GM10248 (cell line): Measurements from ENCODE around the gene EHMT2.
A peak's percentile ranks its signal among the peaks of the same experiment; 100 is the strongest.
"Not testable (repeated sequence)": the region's sequence is repeated elsewhere in the genome, so short reads cannot be mapped to it uniquely, and the experiment has no call there.

Experiments
- CTCF ChIA-PET: fragments of 300-600 bp; sonication (Branson Sonifier 250); formaldehyde crosslinking; extraction: SDS; loops from one replicate; lab custom pipeline; 2021; ENCODE audit warnings: antibody characterized with exemption; lab: Yijun Ruan, JAX
- POLR2A ChIA-PET: fragments of 350-650 bp; sonication (Branson Sonifier 250); formaldehyde crosslinking; extraction: SDS; loops from one replicate; lab custom pipeline; 2020; ENCODE audit warnings: antibody characterized with exemption; lab: Yijun Ruan, JAX
- DNase-seq: peaks from one replicate; pipeline ENCODE4 v3.0.0; 2012; ENCODE audit errors: extremely low spot score
- TF ChIP-seq, protein P1 (sequence below): IDR thresholded peaks from 2 replicates; pipeline ENCODE4 v1.5.1; 2012; ENCODE audit warnings: mild to moderate bottlenecking, low read depth; ENCODE audit errors: extremely low read depth, missing control alignments, control extremely low read depth

Gene EHMT2

DNA sequence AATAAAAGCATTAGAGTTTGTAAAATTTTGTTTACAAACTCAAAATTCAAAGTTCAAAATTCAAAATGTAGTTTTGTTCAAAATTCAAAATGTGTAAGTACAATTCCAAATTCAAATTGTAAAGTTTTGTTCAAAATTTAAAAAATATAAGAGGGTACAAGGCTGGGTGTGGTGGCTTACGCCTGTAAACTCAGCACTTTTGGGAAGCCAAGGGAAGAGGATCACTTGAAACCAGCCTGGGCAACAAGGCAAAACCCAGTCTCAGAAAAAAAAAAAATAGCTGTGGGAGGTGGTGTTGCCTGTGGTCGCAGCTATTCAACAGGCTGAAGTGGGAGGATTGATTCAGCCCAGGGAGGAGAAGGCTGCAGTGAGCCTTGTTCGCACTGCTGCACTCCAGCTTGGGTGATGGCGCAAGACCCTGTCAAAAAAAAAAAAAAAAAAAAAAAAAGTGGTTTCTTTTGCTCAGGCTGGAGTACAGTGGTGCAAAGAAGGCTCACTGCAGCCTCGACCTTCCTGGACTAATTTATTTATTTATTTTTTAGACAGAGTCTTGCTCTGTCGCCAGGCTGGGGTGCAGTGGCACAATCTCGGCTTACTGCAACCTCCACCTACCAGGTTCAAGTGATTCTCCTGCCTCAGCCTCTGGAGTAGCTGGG, 9.8 kb upstream of the EHMT2 start:
- TF ChIP-seq, protein P1, sequence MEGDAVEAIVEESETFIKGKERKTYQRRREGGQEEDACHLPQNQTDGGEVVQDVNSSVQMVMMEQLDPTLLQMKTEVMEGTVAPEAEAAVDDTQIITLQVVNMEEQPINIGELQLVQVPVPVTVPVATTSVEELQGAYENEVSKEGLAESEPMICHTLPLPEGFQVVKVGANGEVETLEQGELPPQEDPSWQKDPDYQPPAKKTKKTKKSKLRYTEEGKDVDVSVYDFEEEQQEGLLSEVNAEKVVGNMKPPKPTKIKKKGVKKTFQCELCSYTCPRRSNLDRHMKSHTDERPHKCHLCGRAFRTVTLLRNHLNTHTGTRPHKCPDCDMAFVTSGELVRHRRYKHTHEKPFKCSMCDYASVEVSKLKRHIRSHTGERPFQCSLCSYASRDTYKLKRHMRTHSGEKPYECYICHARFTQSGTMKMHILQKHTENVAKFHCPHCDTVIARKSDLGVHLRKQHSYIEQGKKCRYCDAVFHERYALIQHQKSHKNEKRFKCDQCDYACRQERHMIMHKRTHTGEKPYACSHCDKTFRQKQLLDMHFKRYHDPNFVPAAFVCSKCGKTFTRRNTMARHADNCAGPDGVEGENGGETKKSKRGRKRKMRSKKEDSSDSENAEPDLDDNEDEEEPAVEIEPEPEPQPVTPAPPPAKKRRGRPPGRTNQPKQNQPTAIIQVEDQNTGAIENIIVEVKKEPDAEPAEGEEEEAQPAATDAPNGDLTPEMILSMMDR: no peak
- POLR2A ChIA-PET: interaction anchor here (0.6 to 0.7 kb wide), 2 partner anchors 17 to 73 kb away, joined by 4 to 8 read pairs; no protein-coding TSS in a partner anchor

DNA sequence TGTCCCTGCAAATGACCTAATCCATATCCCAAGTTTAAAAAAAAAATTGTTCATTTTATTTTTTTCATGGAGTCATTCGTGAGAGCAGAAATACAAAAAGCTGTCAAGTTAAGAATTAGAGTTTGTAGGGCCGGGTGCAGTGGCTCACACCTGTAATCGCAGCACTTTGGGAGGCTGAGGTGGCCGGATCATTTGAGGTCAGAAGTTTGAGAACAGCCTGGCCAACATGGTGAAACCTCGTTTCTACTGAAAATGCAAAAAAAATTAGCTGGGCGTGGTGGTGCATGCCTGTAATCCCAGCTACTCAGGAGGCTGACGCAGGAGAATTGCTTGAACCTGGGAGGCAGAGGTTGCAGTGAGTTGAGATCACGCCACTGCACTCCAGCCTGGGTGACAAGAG, 9.2 kb upstream of the EHMT2 start:
- CTCF ChIA-PET: interaction anchor here (0.8 kb wide), 1 partner anchor 43 kb away, joined by 3 read pairs; no protein-coding TSS in a partner anchor

More for the DNA sequence above, 9.8 kb upstream of the EHMT2 start:
- CTCF ChIA-PET: interaction anchor here (0.8 kb wide), 1 partner anchor 44 kb away, joined by 3 read pairs; no protein-coding TSS in a partner anchor
- DNase-seq: no peak

DNA sequence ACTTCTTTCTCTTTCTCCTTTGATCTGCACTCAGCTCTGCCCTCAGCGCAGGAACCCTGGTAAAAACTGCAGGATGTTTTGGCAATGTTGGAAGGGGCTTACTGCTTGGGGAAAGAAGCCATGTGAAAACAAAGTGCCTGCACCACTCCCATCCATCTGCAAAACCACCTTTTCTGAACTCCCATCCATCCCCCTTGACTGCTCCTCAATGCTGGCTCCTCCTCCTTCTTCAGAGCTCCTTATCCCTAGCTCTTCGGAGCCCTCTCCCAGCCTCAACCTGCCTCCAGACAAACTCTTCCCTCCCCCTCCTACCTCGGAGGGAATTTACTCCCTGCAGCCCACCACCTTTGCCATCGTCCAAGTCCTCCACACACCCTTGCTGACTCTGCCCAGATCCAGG, 8.6 kb upstream of the EHMT2 start:
- ChIA-PET CTCF (interaction anchor here (0.9 to 1.1 kb wide), 2 partner anchors 10 to 12 kb away, joined by 3 to 4 read pairs; no protein-coding TSS in a partner anchor), POLR2A (no interaction called here)
- TF ChIP-seq, protein P1: no peak
- DNase-seq: no peak

More for the DNA sequence above, 9.2 kb upstream of the EHMT2 start:
- not testable (repeated sequence) for DNase-seq
- POLR2A ChIA-PET: interaction anchor here (0.6 kb wide), 1 partner anchor 16 kb away, joined by 8 read pairs; no protein-coding TSS in a partner anchor

DNA sequence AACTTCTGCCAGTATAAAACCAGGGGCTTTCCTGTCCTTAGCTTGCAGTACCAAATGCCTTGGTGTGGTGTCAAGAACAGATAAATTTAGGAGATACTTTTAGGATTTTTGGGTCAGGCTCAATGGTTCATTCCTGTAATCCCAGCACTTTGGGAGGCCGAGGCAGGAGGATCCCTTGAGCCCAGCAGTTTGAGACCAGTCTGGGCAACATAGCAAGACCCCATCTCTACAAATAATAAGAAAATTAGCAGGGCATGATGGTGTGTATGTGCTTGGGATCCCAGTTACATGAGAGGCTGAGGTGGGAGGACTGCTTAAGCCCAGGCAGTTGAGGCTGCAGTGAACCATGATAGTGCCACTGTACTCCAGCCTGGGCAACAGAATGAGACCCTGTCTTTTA, 7.5 kb upstream of the EHMT2 start:
- ChIA-PET POLR2A (no interaction called here), CTCF (interaction anchor here (1.1 kb wide), 1 partner anchor 13 kb away, joined by 3 read pairs; no protein-coding TSS in a partner anchor)
- DNase-seq: no peak
- TF ChIP-seq, protein P1: no peak

DNA sequence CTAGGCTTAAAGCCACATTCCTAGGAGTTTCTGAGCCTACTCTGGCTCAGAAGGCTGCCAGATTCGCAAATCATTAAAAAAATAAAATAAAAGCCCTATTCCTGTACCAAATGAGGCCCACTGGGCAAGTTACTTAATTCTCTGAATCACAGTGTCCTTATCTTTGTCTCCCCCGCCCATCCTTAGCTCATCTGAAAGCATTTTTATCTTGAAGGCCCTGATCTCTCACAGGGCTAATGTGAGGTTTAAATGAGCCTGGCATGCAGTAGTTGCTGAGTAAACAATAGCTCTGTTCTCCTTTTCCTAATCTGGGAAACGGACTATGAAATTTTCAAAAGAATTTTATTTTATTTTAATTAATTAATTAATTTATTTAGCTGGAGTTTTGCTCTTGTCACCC, 6.5 kb upstream of the EHMT2 start:
- ChIA-PET CTCF (no interaction called here), POLR2A (no interaction called here)
- no peak for DNase-seq
- TF ChIP-seq, protein P1: no peak

- DNase-seq: peak; percentile 94
- TF ChIP-seq, protein P1: no peak
- ChIA-PET CTCF (interaction anchor here (1.0 to 1.4 kb wide), 2 partner anchors 18 to 69 kb away, joined by 3 read pairs; no protein-coding TSS in a partner anchor), POLR2A (interaction anchor here (0.9 kb wide), 1 partner anchor 75 kb away, joined by 3 read pairs; the partner anchor contains the start of gene HSPA1B)
Measured at GRCh38 chr6:31901953-31902643, 4.6 kb upstream of the EHMT2 start, which contains the start of gene ZBTB12. TSS of gene ZBTB12 (minus strand) at chr6:31902086. CDS start at chr6:31901305, 781 bp downstream.
